HK-2 (cell line): ENCODE data around the gene LOXL4.
A peak's percentile ranks its signal among the peaks of the same experiment; 100 is the strongest.

Source experiments
- DNase-seq: peaks from one replicate; pipeline ENCODE4 v3.0.0-alpha.2; 2018; ENCODE audit not compliant: unreplicated experiment

The LOXL4 gene

DNA sequence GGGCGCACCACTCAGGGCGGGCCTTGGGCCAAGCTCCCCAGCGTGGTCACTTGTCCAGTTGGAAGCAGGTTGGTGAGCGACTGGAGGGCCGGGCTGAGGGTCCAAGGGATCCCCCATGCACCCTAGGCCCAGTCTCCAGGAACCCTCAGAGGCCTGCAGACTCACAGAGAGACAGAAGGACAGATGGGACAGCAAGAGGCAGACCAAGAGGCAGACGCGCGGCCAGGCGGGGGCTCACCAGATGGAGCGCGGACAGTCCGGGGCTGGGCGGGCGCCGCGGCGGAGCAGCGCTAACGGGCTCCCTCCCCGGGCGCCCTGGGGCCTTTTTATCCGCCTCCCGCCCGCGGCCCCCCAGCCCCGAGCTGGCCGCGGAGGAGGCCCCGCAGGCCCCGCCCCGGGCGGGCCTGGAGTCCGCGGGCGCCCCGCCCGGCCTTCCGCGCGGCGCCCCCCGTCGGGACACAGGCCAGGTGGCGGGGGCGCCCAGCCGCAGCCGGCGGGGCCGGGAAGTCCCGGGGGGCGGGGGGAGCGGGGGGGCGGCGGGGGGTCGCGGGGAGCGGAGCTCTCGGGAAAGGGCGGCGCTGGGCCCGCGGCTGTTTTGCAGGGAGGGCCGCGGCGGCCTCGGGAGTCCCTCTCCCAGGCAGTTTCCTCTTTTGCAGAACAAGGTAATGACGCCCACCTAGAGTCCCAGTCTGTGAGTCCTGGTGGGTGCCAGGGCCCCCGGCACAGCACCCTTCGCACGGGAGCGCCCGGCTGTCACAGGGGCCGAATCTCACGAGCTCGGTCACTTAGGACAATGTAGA is at the start of gene LOXL4:
Gene LOXL4 (minus strand): TSS at position 301 of the 800 bp plus-strand sequence. CDS start 5,175 bp downstream, outside the sequence.
- peak; percentile 56 for DNase-seq

DNA sequence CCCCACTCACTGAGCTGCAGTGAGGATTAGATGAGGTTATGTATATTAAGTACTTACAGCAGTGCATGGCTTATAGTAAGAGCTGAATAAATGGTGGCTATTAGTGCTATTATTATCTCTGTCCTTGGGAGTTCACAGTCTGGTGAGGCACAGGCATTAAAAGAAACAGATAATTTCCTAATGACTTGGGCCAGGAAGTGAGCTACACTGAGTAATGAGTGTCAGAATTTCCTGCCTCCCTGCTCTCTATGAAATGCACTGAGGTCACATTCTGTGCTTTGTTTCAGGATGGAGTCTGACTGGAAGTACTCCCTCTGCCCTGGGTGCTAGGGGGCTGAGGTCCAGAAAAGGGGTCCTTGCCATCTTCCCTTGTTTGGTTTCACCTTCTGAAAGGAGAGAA is 48.7 kb upstream of the LOXL4 start:
- DNase-seq, result no peak

- no peak for DNase-seq
Observed at GRCh38 chr10:98316170-98316569, 48.2 kb upstream of the LOXL4 start.

DNA sequence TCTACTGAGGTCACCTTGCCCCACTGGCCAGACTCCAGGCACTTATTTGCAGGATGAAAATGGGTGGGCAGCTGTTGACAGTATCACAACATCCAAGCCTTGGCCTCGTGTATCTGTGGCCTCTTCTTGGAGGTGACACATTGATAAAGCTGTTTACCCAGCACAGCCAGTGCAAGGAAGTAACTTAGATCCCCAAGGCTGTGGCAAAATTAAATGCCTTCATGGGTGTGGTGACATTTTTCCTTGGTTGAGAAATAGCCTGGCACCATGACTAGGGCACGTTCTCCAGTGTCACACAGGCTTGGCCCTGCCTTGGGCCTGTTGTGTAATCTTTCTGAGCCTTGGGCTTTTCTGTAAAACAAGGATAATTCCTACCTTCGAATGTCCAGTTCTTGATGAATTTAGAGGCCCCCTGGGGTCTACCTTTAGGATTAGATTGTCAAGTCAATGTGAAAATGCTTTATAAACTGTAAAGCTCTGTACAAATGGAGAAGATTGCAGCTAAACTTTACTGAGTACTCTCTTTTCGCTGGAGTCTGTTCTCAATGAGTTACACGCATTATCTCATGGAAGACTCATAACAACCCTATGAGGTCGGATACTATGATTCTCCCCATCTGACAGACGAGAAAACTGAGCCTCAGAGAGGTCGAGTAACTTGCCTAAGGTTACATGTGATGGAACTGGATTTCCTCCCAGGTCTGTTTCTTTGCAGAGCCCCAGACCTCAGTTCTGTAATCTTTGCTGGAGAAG is 46.7 kb upstream of the LOXL4 start:
- no peak for DNase-seq

GRCh38 chr10:98313598-98313997 is 45.6 kb upstream of the LOXL4 start:
- DNase-seq, result no peak

DNA sequence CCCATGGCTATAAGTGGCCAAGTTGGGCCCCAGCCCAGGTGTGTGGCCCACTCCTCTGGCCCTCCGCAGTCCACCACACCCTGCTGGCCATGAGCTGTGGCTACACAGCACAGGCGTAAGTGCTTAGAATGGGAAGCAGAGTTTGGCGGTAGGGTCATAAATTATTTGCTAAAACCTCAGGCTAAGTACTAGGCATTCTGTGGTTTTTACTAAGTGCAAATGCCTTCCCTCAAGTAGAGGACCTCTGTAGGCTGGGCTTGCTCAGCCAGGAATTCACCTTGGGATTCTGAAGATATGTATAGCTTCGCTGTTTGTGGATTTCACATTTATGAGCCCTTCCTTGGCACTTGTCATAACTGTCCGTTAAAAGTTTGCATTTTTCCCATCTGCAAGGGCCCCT is 44.8 kb upstream of the LOXL4 start:
- DNase-seq, result no peak

GRCh38 chr10:98312349-98312748 is 44.4 kb upstream of the LOXL4 start:
- DNase-seq, result no peak

- no peak for DNase-seq
Observed at GRCh38 chr10:98310701-98311100, 42.7 kb upstream of the LOXL4 start.

DNA sequence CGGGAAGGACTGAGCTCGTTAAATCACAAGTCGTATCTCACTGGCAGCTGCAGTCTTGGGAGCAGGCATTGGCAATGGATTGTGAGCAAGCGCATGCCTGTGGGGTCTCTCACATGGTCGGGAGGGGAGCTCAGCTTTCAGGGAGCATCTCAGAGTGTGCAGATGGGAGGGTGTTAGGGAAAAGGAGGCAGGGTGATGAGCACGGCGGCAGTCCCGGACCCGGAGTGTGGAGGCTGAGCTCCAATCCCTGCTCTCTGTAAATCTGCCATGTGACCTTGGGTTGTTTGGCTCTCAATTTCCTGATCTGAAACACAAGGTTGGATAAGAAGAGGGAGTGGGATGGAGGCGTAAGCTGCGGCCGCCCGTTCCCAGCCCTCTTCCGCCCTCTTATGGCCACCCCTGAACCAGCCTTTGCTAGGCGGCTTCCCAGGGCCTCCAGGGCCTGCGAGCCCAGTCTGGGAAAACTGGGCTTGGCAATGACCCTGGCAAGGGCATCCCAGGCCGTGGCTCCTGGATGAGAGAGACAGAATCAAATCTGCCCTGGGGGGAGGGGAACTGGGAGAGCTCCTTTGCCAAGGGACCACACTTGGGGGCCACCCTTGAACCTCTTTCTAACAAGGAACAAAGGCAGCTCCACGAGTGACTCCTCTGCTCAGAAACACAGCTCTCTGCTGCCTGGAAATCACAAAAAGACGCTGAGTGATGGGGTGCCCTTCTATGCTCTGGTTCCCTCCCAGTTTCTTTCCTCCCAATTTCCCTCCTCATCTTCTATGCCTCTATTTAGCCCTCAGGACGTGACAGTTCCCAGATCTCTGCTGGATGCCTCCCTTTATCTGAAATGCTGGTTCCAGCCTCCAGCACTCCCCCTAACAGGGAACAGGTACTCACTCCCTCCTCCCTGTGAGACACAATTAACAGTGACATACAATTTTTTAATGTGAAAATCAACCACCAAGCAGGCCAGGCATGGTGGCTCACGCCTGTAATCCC is 41.7 kb upstream of the LOXL4 start:
- DNase-seq, result peak; percentile 79

DNA sequence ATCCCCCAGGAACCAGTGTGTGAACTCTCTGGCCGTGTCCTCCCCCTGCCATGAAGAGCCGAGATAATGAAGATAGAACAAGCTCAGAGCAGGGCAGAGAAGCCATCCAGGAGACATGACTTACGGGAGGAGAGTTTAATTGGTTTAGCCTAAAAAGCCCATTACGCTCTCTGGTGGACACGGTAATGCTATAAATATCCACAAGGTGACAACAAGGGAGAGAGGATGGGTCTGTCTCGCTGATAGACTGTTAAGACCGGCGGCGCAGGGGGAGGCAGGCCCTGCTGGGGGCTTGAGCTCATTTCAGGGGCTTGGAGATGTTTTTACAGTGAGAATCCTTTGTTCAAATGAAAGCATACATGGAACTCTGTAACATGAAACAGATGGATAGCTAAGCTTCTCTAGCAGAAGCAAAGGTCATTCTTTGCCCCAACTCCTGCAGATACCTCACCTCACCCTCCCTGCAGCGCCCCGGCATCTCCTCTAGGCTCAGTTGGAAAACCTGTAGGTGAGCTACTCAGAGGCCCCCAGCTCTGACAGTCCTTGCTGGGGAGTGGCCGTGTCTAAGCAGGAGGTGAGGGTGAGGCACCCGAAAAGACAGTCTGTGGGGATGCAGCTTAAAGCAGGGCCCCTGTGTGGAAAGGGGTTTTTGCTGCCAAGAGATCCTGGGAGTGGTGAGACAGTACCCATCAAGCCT is 40.8 kb upstream of the LOXL4 start:
- no peak for DNase-seq

DNA sequence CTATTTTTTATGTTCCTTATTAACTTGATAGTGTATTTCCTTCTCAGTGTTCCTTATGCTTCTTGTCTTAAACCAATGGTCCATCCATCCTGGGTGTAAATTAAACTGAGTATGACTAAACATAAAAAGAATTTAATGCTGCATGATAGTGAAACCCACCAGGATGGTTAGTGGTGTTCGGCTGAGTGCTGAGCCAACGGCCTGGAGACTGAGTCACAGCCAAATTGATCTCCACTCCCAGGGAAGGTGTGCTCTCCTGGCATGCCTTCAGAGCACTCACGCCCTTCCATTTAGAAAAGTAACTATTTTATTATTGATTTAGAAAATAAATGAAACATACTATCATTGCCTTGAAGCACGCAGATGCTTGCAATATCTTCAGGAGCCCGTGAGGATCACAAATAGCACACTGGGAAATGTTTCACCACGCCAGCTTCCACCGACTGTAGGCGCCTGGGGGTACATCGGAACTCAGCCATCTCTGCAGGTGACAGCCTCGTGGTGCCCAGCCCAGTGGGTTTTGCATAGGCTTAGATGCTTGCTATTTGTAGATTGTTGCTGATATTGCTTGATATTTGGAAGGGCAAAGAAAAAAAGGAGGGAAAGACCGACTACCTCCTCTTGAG is 40.0 kb upstream of the LOXL4 start:
- peak; percentile 32 for DNase-seq

GRCh38 chr10:98306501-98306900 is 38.5 kb upstream of the LOXL4 start:
- no peak for DNase-seq

DNA sequence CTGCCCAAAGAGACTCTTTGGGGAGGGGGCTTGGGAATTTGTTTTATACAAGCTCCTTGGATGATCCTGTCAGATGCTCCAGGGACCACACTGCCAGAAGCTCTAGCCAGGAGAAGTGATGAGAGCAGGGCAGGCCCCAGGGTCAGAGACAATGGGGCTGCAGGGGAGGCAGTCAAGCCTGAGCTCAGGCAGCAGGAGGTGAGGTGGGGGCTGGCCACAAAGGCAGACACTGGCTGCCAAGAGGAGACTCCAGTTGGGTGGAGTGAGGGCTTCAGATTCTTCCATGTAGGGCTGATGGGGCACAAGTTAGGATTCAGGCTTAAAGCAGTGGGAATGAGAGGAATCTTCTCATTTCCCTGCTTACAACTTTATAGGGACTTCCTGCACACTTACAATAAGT is 35.6 kb upstream of the LOXL4 start:
- DNase-seq, result no peak

DNA sequence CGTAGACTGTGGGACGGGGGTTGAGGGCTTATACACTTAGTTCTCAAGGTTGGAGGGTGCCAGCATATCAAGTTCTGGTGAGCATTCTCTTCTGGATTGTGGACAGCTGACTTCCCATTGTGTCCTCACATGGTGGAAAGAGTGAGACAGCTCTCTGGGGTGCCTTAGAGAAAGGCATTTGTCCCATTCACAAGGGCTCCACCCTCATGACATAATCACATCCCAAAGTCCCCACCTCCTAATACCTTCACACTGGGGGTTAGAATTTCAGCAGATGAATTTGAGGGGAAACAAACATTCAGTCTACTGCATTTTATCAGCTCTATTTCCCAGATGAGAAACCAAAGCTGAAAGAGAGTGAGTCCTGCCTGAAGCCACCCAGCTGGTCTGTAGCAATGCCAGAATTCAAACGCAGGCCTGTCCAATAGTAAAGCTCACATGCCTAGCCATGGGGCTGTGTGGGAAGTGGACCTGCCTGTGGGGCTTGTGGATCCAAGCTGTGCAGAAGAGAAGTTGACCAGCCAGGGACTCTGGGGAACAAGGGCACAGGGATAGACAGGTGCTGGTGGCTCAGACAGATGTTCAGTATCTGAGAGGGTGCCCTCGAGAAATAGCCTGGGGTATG is 34.9 kb upstream of the LOXL4 start:
- no peak for DNase-seq

DNA sequence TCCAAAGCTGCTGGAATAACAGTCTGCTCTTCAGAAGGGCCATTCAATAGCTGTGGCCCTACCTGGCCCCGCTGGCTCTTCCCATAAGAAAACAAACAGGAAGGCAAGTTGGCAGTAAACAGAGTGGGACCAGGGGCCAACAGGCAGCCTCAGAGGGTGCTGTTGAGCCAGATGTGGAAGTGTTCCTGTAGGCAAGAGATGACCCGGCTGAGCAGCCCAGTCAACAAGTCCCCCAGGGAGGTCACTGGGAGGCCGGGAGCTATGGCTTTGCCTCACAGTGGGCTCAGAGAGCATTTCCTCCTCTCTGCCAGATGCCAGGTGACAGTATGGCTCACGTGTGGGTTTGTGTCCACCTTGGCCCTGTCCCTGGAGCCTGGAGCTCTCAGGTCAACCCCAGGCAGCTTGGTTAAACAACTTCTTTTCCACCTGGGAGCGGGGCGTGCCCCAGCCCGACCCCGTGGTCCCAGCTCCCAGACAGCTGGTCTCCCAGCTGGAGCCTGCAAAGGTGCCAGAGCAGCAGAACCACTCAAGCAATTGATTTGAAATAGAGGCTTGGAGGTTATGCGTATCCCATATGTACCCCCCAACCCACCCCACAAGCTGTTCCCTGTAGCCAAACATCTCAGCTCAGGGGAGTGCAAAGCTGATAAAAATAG is 33.8 kb upstream of the LOXL4 start:
- no peak for DNase-seq

DNA sequence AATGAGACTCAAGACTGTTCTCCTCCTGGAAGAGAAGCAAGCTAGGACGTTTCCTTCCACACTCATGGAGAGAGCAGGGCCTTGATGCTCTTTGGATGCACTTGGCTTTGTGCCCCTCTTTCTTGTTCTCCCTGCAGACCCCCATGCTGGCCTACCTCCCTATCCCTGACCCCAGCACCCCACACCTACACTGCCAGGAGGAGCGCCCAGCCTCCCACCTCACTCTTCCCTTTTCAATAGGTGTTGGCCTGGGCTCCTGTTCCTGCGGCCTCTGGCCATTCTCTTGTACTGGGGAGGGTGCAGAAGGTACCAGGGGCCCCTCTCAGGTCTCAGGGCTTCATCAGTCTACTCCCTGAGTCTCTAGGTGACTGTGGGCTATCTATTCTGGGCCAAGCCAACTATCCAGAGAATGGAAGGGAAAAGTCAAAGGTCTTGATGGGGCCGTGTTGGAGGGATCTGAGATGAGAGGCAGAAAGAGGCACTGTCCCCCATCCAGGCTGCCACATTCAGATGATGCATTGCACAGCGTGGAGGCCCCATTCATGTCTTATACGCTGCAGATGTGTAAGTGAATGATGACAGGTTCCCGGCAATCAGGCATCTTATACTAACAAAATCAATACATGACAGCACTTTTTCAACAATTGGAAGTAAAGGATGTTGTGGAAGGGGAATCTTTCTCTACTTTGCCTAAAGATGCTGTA is 32.7 kb upstream of the LOXL4 start:
- no peak for DNase-seq

GRCh38 chr10:98299341-98299740 is 31.3 kb upstream of the LOXL4 start:
- no peak for DNase-seq

- DNase-seq, result no peak
Observed at GRCh38 chr10:98296524-98296923, 28.5 kb upstream of the LOXL4 start.

- no peak for DNase-seq
Observed at GRCh38 chr10:98295907-98296306, 27.9 kb upstream of the LOXL4 start.
